Endothelial cell of umbilical vein (primary cell): Measurements from ENCODE around the gene CLTC. TPM values are rescaled to one million over a fixed set of nuclear protein-coding genes. Genes with fewer than 3 reads are reported as not detected.
A peak's percentile ranks its signal among the peaks of the same experiment; 100 is the strongest.

Experiments
- BruUV-seq: library from RNA; stranded (reverse); fragments of 400-500 nt; replicated peaks from 2 replicates; lab custom pipeline; 2021; lab: Mats Ljungman, UMichigan
- CTCF ChIA-PET: fragments of 300-600, 350-600 bp; sonication (Branson Sonifier 250); formaldehyde crosslinking; loops from one replicate; lab custom pipeline; 2021; ENCODE audit warnings: antibody characterized with exemption, inconsistent platforms; lab: Charles Lee
- POLR2A ChIA-PET: fragments of 300-600, 350-600 bp; sonication (Branson Sonifier 250); formaldehyde crosslinking; loops from one replicate; lab custom pipeline; 2021; ENCODE audit warnings: antibody characterized with exemption, inconsistent platforms; lab: Charles Lee
- DNase-seq: peaks from one replicate; pipeline ENCODE4 v3.0.0-alpha.2; 2011; ENCODE audit warnings: low read depth, low spot score
- FAIRE-seq: peaks from 2 replicates; lab custom pipeline; 2011; peaks lifted over from hg19 to GRCh38; lab: Jason Lieb, UNC
- H2AFZ ChIP-seq: 2 replicates; pipeline ENCODE4 v1.6.0; 2012; ENCODE audit warnings: low read depth, low read length, control low read depth, inconsistent platforms
- H3K27ac ChIP-seq: 2 replicates; pipeline ENCODE4 v1.5.1; 2011; ENCODE audit warnings: low read depth, mild to moderate bottlenecking, control low read depth, low read length, moderate library complexity; ENCODE audit not compliant: insufficient read depth
- H3K27me3 ChIP-seq, 2 experiments: 2 replicates each; pipeline versions ENCODE4 v1.6.0 to v1.6.1; 2011; ENCODE audit warnings: low read length in 2 of 2, mixed read lengths in 1 of 2; ENCODE audit not compliant: control insufficient read depth in 2 of 2, insufficient read depth in 2 of 2
- H3K36me3 ChIP-seq, 2 experiments: 2 replicates in 1 of 2; 3 replicates in 1 of 2; pipeline ENCODE4 v1.5.1; 2011; ENCODE audit warnings: low read length in 2 of 2, mild to moderate bottlenecking in 1 of 2, moderate library complexity in 1 of 2; ENCODE audit not compliant: control insufficient read depth in 2 of 2, insufficient read depth in 2 of 2; ENCODE audit errors: extremely low read depth in 1 of 2
- H3K4me1 ChIP-seq: 3 replicates; pipeline ENCODE4 v1.5.1; 2011; ENCODE audit warnings: mild to moderate bottlenecking, low read length; ENCODE audit not compliant: control insufficient read depth, insufficient read depth; ENCODE audit errors: extremely low read depth
- H3K4me2 ChIP-seq: 2 replicates; pipeline ENCODE4 v1.6.1; 2011; ENCODE audit warnings: low read length, control low read depth, mixed read lengths; ENCODE audit not compliant: insufficient read depth
- H3K4me3 ChIP-seq, 3 experiments: fragments of 200-600 bp in 1 of 3; sonication (generic), shearing (Covaris generic) in 1 of 3; replicated peaks in 1 of 3; 2 replicates each; pipeline ENCODE4 v1.5.1; 2011 to 2016; ENCODE audit warnings: control low read depth in 3 of 3, low read length in 3 of 3, mild to moderate bottlenecking in 2 of 3, inconsistent platforms in 1 of 3, low read depth in 1 of 3, moderate library complexity in 1 of 3; ENCODE audit not compliant: insufficient read depth in 1 of 3
- H3K79me2 ChIP-seq: 2 replicates; pipeline ENCODE4 v1.6.0; 2012; ENCODE audit warnings: low read length, inconsistent platforms; ENCODE audit not compliant: control insufficient read depth, insufficient read depth
- H3K9ac ChIP-seq: replicated peaks from 2 replicates; pipeline ENCODE3; 2011; ENCODE audit warnings: low read length, control low read depth; ENCODE audit not compliant: insufficient read depth; ENCODE audit errors: extremely low read depth
- H3K9me1 ChIP-seq: replicated peaks from 3 replicates; pipeline ENCODE4 v1.6.0; 2011; ENCODE audit warnings: mild to moderate bottlenecking, low read length; ENCODE audit not compliant: control insufficient read depth, insufficient read depth; ENCODE audit errors: extremely low read depth
- H3K9me3 ChIP-seq: replicated peaks from 2 replicates; pipeline ENCODE4 v1.5.1; 2012; ENCODE audit warnings: low read length, inconsistent platforms; ENCODE audit not compliant: control insufficient read depth, insufficient read depth
- H4K20me1 ChIP-seq: replicated peaks from 2 replicates; pipeline ENCODE3; 2011; ENCODE audit warnings: mild to moderate bottlenecking, low read length; ENCODE audit not compliant: control insufficient read depth, insufficient read depth; ENCODE audit errors: extremely low read depth
- CTCF ChIP-seq, 2 donors: IDR thresholded peaks; 1 replicate in 1 of 2; 2 replicates in 1 of 2; pipeline ENCODE4 v1.5.1; 2011; ENCODE audit warnings: low read length in 2 of 2, mild to moderate bottlenecking in 2 of 2, moderate library complexity in 2 of 2, control low read depth in 1 of 2, inconsistent platforms in 1 of 2, low read depth in 1 of 2; ENCODE audit not compliant: insufficient read depth in 1 of 2; ENCODE audit errors: extremely low read depth in 1 of 2
- EZH2 ChIP-seq: IDR thresholded peaks from 2 replicates; pipeline ENCODE4 v1.6.1; 2012; ENCODE audit warnings: borderline replicate concordance, low read depth, mild to moderate bottlenecking, moderate library complexity, low read length, inconsistent platforms; ENCODE audit not compliant: severe bottlenecking
- FOS ChIP-seq: IDR thresholded peaks from 2 replicates; pipeline ENCODE4 v1.6.1; 2011; ENCODE audit warnings: mild to moderate bottlenecking, low read length, moderate library complexity, borderline replicate concordance; ENCODE audit not compliant: insufficient read depth
- GATA2 ChIP-seq: IDR thresholded peaks from 2 replicates; pipeline ENCODE4 v1.7.0; 2011; ENCODE audit warnings: low read depth, mild to moderate bottlenecking, moderate library complexity, mixed read lengths, low read length; ENCODE audit not compliant: insufficient read length, insufficient read depth
- JUN ChIP-seq: IDR thresholded peaks from 2 replicates; pipeline ENCODE4 v1.6.1; 2011; ENCODE audit warnings: borderline replicate concordance, low read depth; ENCODE audit not compliant: insufficient read length, insufficient read depth
- MAX ChIP-seq: IDR thresholded peaks from 2 replicates; pipeline ENCODE4 v1.6.1; 2011; ENCODE audit not compliant: insufficient read depth, insufficient read length
- MYC ChIP-seq: IDR thresholded peaks from one replicate; pipeline ENCODE4 v1.6.1; 2011; ENCODE audit warnings: mild to moderate bottlenecking, low read depth, low read length
- POLR2A ChIP-seq: IDR thresholded peaks from 2 replicates; pipeline ENCODE4 v1.6.1; 2012; ENCODE audit warnings: low read depth, mild to moderate bottlenecking, control low read depth, low read length
- POLR2AphosphoS5 ChIP-seq: IDR thresholded peaks from 2 replicates; pipeline ENCODE4 v1.6.1; 2012; ENCODE audit warnings: low read depth, mild to moderate bottlenecking, control low read depth, low read length, moderate library complexity; ENCODE audit not compliant: insufficient read depth
- dilution Hi-C: fragments of 300-500 bp; cut with MboI; formaldehyde crosslinking; loops from one replicate; pipeline ENCODE4 v1.15.0; 2019; ENCODE audit warnings: low sequenced_read_pairs; ENCODE audit not compliant: extremely low pct_ligation_motif_present
- intact Hi-C: fragments of 100-400 bp; cut with micrococcal nuclease; formaldehyde crosslinking; loops from one replicate; pipeline ENCODE4 v1.10.0; 2022
- polyA plus RNA-seq, 4 experiments: library from polyadenylated mRNA; depleted of rRNA in 3 of 4; stranded (reverse) in 3 of 4; unstranded in 1 of 4; fragments of >200 nt; gene quantifications; 2 replicates each; pipeline versions ENCODE4 v1.2.1 to v1.2.3, GENCODE V29; 2011 to 2012; ENCODE audit warnings: missing spikeins in 1 of 4
- total RNA-seq: library from RNA; stranded (reverse); gene quantifications from 2 replicates; pipeline ENCODE4 v1.2.3, GENCODE V29; 2021

CLTC gene
- total and polyA plus RNA-seq, 2 donors (not counting 3 experiments of a cell fraction or from before 2014, with no cell fraction given) = 164 to 326 TPM

GRCh38 chr17:59620064-59620359 lies 317 bp downstream of the CLTC start:
- CTCF ChIA-PET = interaction anchor here (1.1 to 2.0 kb wide), 2 partner anchors 55 to 239 kb away, joined by 3 to 7 read pairs; partner anchors contain the start of gene DHX40

More at GRCh38 chr17:59620064-59620359, 317 bp downstream of the CLTC start:
- BruUV-seq = no TSS peak
- Histone ChIP-seq H3K36me3 (peaks cover 0 to 2% of the 10 kb centered on the region in 2 experiments), H3K79me2 (peaks cover 60% of the 10 kb centered on the region), H3K4me3 (peak overlapping the region; percentile 81 to 94 (median 93)), H3K27me3 (no peaks in the 10 kb centered on the region), H3K4me2 (peak overlapping the region; percentile 60), H4K20me1 (peaks cover 14% of the 10 kb centered on the region), H3K9ac (peak overlapping the region; percentile 98), H3K9me3 (no peaks in the 10 kb centered on the region), H3K27ac (peak overlapping the region; percentile 91), H3K9me1 (no peaks in the 10 kb centered on the region), H2AFZ (peak overlapping the region; percentile 9), H3K4me1 (peaks cover 42% of the 10 kb centered on the region)
- dilution Hi-C loops (no loop called here), intact Hi-C loops (loop anchor here (2.0 kb wide), 1 partner anchor 15 kb away; no protein-coding TSS in a partner anchor)
- DNase-seq (no peak), FAIRE-seq (no peak)
- no peak for TF ChIP-seq MAX
- no peak for TF ChIP-seq EZH2
- TF ChIP-seq JUN = no peak
- no peak for TF ChIP-seq CTCF (IDR thresholded peaks at IDR 0.05; ENCODE audit: extremely low read depth in 1 of 2, insufficient read depth in 1 of 2, low read depth in 1 of 2, low read length in 2 of 2)
- no peak for TF ChIP-seq FOS
- no peak for TF ChIP-seq MYC
- no peak for TF ChIP-seq POLR2AphosphoS5
- TF ChIP-seq POLR2A = no peak
- TF ChIP-seq GATA2 = no peak
- POLR2A ChIA-PET = interaction anchor here (1.1 to 1.6 kb wide), 5 partner anchors 49 to 210 kb away, joined by 3 to 8 read pairs (median 4); partner anchors contain the start of genes PTRH2 and VMP1
